HEK293 (cell line): ENCODE data around the gene CDK16.

ENCODE experiments used
- BCL11B ChIP-seq: fragments of 450-650 bp; formaldehyde crosslinking; IDR thresholded peaks from 2 replicates; pipeline ENCODE4 v1.5.1; 2016; ENCODE audit warnings: low read depth, missing biosample characterization, missing genetic modification characterization
- GLI2 ChIP-seq: fragments of 450-650 bp; formaldehyde crosslinking; IDR thresholded peaks from 2 replicates; pipeline ENCODE4; 2017; ENCODE audit warnings: missing biosample characterization, missing genetic modification characterization, low read depth, borderline replicate concordance
- GLI4 ChIP-seq: fragments of 450-650 bp; formaldehyde crosslinking; IDR thresholded peaks from 2 replicates; pipeline ENCODE4 v1.5.1; 2016; ENCODE audit warnings: missing biosample characterization, missing genetic modification characterization
- KLF1 ChIP-seq: fragments of 450-650 bp; formaldehyde crosslinking; IDR thresholded peaks from 2 replicates; pipeline ENCODE4 v1.5.1; 2016; ENCODE audit warnings: missing biosample characterization, missing genetic modification characterization
- KLF10 ChIP-seq: fragments of 450-650 bp; IDR thresholded peaks from 2 replicates; pipeline ENCODE4 v1.5.1; 2018; ENCODE audit warnings: missing biosample characterization, mild to moderate bottlenecking, missing genetic modification characterization
- OVOL3 ChIP-seq: fragments of 450-650 bp; formaldehyde crosslinking; IDR thresholded peaks from 2 replicates; pipeline ENCODE4 v1.5.1; 2016; ENCODE audit warnings: missing biosample characterization, missing genetic modification characterization
- RBAK ChIP-seq: fragments of 450-650 bp; formaldehyde crosslinking; IDR thresholded peaks from 2 replicates; pipeline ENCODE4 v1.5.1; 2016; ENCODE audit warnings: missing biosample characterization, missing genetic modification characterization
- SCRT1 ChIP-seq: fragments of 450-650 bp; formaldehyde crosslinking; IDR thresholded peaks from 2 replicates; pipeline ENCODE4 v1.5.1; 2016; ENCODE audit warnings: missing biosample characterization, missing genetic modification characterization, borderline replicate concordance
- SP2 ChIP-seq: fragments of 450-650 bp; formaldehyde crosslinking; IDR thresholded peaks from 2 replicates; pipeline ENCODE4 v1.5.1; 2016; ENCODE audit warnings: missing biosample characterization, missing genetic modification characterization
- SP3 ChIP-seq: fragments of 450-650 bp; formaldehyde crosslinking; IDR thresholded peaks from 2 replicates; pipeline ENCODE4 v1.5.1; 2016; ENCODE audit warnings: missing biosample characterization, missing genetic modification characterization
- TRIM28 ChIP-seq: IDR thresholded peaks from 2 replicates; pipeline ENCODE4 v1.6.1; 2011; ENCODE audit warnings: low read length, control low read depth, borderline replicate concordance
- ZBTB21 ChIP-seq: fragments of 450-650 bp; formaldehyde crosslinking; IDR thresholded peaks from 2 replicates; pipeline ENCODE4 v1.5.1; 2017; ENCODE audit warnings: missing biosample characterization, missing genetic modification characterization
- ZFHX2 ChIP-seq: fragments of 450-650 bp; formaldehyde crosslinking; conservative IDR thresholded peaks from 2 replicates; pipeline ENCODE4 v1.5.1; 2016; ENCODE audit warnings: missing biosample characterization, missing genetic modification characterization
- ZNF133 ChIP-seq: fragments of 450-650 bp; formaldehyde crosslinking; IDR thresholded peaks from 2 replicates; pipeline ENCODE4 v1.5.1; 2016; ENCODE audit warnings: missing biosample characterization, missing genetic modification characterization
- ZNF174 ChIP-seq: fragments of 450-650 bp; formaldehyde crosslinking; IDR thresholded peaks from 2 replicates; pipeline ENCODE4 v1.5.0; 2017; ENCODE audit warnings: missing biosample characterization, mild to moderate bottlenecking, missing genetic modification characterization
- ZNF175 ChIP-seq: fragments of 450-650 bp; formaldehyde crosslinking; IDR thresholded peaks from 2 replicates; pipeline ENCODE4 v1.5.1; 2016; ENCODE audit warnings: missing biosample characterization, missing genetic modification characterization
- ZNF211 ChIP-seq: fragments of 450-650 bp; formaldehyde crosslinking; IDR thresholded peaks from 2 replicates; pipeline ENCODE4 v1.5.1; 2016; ENCODE audit warnings: low read depth, missing biosample characterization, missing genetic modification characterization
- ZNF223 ChIP-seq: fragments of 450-650 bp; formaldehyde crosslinking; IDR thresholded peaks from 2 replicates; pipeline ENCODE4 v1.5.1; 2016; ENCODE audit warnings: missing biosample characterization, missing genetic modification characterization
- ZNF23 ChIP-seq: fragments of 450-650 bp; formaldehyde crosslinking; IDR thresholded peaks from 2 replicates; pipeline ENCODE4 v1.5.1; 2016; ENCODE audit warnings: missing biosample characterization, missing genetic modification characterization, borderline replicate concordance
- ZNF239 ChIP-seq: fragments of 450-650 bp; formaldehyde crosslinking; IDR thresholded peaks from 2 replicates; pipeline ENCODE4 v1.5.1; 2016; ENCODE audit warnings: missing biosample characterization, missing genetic modification characterization
- ZNF24 ChIP-seq: fragments of 450-650 bp; formaldehyde crosslinking; IDR thresholded peaks from 2 replicates; pipeline ENCODE4 v1.5.1; 2016; ENCODE audit warnings: missing biosample characterization, missing genetic modification characterization
- ZNF311 ChIP-seq: fragments of 450-650 bp; formaldehyde crosslinking; IDR thresholded peaks from 2 replicates; pipeline ENCODE4 v1.5.1; 2017; ENCODE audit warnings: missing biosample characterization, missing genetic modification characterization, borderline replicate concordance
- ZNF394 ChIP-seq: fragments of 450-650 bp; formaldehyde crosslinking; IDR thresholded peaks from 2 replicates; pipeline ENCODE4 v1.5.1; 2016; ENCODE audit warnings: missing biosample characterization, missing genetic modification characterization, mild to moderate bottlenecking, moderate library complexity, borderline replicate concordance
- ZNF48 ChIP-seq: fragments of 450-650 bp; formaldehyde crosslinking; IDR thresholded peaks from 2 replicates; pipeline ENCODE4 v1.5.1; 2016; ENCODE audit warnings: missing biosample characterization, missing genetic modification characterization
- ZNF501 ChIP-seq: fragments of 450-650 bp; formaldehyde crosslinking; IDR thresholded peaks from 2 replicates; pipeline ENCODE4 v1.5.1; 2016; ENCODE audit warnings: missing biosample characterization, missing genetic modification characterization
- ZNF596 ChIP-seq: fragments of 450-650 bp; IDR thresholded peaks from 2 replicates; pipeline ENCODE4 v1.5.0; 2018; ENCODE audit warnings: missing biosample characterization, mild to moderate bottlenecking, missing genetic modification characterization, moderate library complexity
- ZNF658 ChIP-seq: fragments of 450-650 bp; formaldehyde crosslinking; IDR thresholded peaks from 2 replicates; pipeline ENCODE4; 2016; ENCODE audit warnings: missing biosample characterization, missing genetic modification characterization
- ZNF677 ChIP-seq: fragments of 450-650 bp; IDR thresholded peaks from 2 replicates; pipeline ENCODE4 v1.5.0; 2018; ENCODE audit warnings: missing biosample characterization, mild to moderate bottlenecking, missing genetic modification characterization, moderate library complexity
- ZNF791 ChIP-seq: fragments of 450-650 bp; formaldehyde crosslinking; IDR thresholded peaks from 2 replicates; pipeline ENCODE4 v1.5.1; 2016; ENCODE audit warnings: missing biosample characterization, missing genetic modification characterization
- ZNF837 ChIP-seq: fragments of 450-650 bp; formaldehyde crosslinking; IDR thresholded peaks from 2 replicates; pipeline ENCODE4 v1.5.1; 2016; ENCODE audit warnings: missing biosample characterization, missing genetic modification characterization
- TF ChIP-seq, protein P1 (sequence below): fragments of 450-650 bp; formaldehyde crosslinking; IDR thresholded peaks from 2 replicates; pipeline ENCODE4 v1.5.0; 2017; ENCODE audit warnings: missing biosample characterization, missing genetic modification characterization, borderline replicate concordance
- TF ChIP-seq, protein P2 (sequence below): fragments of 450-650 bp; formaldehyde crosslinking; IDR thresholded peaks from 2 replicates; pipeline ENCODE4 v1.5.1; 2017; ENCODE audit warnings: missing biosample characterization, missing genetic modification characterization
- TF ChIP-seq, protein P3 (sequence below): fragments of 450-650 bp; formaldehyde crosslinking; IDR thresholded peaks from 2 replicates; pipeline ENCODE4; 2016; ENCODE audit warnings: missing biosample characterization, missing genetic modification characterization
- TF ChIP-seq, protein P4 (sequence below): sonication (generic); formaldehyde crosslinking; IDR thresholded peaks from 2 replicates; pipeline ENCODE4 v1.8.1; 2022; ENCODE audit warnings: mild to moderate bottlenecking, moderate library complexity, missing genetic modification reagents
- TF ChIP-seq, protein P5 (sequence below): fragments of 450-650 bp; formaldehyde crosslinking; IDR thresholded peaks from 2 replicates; pipeline ENCODE4 v1.5.1; 2016; ENCODE audit warnings: missing biosample characterization, missing genetic modification characterization

CDK16 gene

DNA sequence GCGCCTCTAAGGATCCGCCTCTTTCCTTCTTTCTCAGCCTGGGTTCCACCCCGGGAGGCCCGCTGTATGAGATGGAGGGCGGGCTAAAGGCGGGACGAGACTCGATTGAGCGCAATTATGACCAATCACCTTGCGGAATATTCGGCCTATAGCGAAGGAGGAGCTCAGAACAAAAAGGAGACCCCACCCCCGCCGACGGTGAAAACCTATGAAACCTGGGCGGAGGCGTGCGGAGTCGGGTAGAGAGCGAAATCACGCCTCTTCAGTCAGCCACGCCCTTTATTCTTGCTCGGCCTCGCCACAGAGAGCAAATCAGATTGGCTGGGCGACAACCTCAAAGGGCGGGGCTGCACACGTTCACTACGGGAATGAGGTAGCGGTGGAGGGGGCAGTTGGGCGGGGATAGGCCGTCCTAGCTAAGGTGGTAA lies 615 bp upstream of the CDK16 start (continued):
- TF ChIP-seq, protein P1, sequence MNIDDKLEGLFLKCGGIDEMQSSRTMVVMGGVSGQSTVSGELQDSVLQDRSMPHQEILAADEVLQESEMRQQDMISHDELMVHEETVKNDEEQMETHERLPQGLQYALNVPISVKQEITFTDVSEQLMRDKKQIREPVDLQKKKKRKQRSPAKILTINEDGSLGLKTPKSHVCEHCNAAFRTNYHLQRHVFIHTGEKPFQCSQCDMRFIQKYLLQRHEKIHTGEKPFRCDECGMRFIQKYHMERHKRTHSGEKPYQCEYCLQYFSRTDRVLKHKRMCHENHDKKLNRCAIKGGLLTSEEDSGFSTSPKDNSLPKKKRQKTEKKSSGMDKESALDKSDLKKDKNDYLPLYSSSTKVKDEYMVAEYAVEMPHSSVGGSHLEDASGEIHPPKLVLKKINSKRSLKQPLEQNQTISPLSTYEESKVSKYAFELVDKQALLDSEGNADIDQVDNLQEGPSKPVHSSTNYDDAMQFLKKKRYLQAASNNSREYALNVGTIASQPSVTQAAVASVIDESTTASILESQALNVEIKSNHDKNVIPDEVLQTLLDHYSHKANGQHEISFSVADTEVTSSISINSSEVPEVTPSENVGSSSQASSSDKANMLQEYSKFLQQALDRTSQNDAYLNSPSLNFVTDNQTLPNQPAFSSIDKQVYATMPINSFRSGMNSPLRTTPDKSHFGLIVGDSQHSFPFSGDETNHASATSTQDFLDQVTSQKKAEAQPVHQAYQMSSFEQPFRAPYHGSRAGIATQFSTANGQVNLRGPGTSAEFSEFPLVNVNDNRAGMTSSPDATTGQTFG (tag by site-specific recombination), result no peak
- TF ChIP-seq ZNF837 (tag by site-specific recombination) (no peak), ZNF658 (tag by site-specific recombination) (no peak), SP3 (peak; percentile 93), ZNF596 (tag by site-specific recombination) (no peak), ZNF677 (tag by site-specific recombination) (no peak), ZNF133 (no peak), ZNF501 (tag by site-specific recombination) (no peak), OVOL3 (no peak), ZNF791 (tag by site-specific recombination) (no peak), ZBTB21 (no peak), KLF1 (tag by site-specific recombination) (peak; percentile 87), ZNF24 (tag by site-specific recombination) (no peak), ZNF174 (tag by site-specific recombination) (no peak), TRIM28 (0 out of 2 replicates have a peak, but pooled peaks have one; percentile 16), ZNF211 (tag by site-specific recombination) (no peak), ZNF223 (tag by site-specific recombination) (no peak), BCL11B (no peak), RBAK (tag by site-specific recombination) (no peak), GLI2 (tag by site-specific recombination) (no peak), SCRT1 (tag by site-specific recombination) (no peak), KLF10 (no peak), ZNF23 (tag by site-specific recombination) (no peak), ZNF394 (tag by site-specific recombination) (no peak), GLI4 (no peak), ZNF311 (tag by site-specific recombination) (no peak), ZNF48 (tag by site-specific recombination) (no peak), SP2 (tag by site-specific recombination) (peak; percentile 93), ZFHX2 (tag by site-specific recombination) (peak; percentile 64), ZNF175 (no peak), ZNF239 (tag by site-specific recombination) (no peak)
- TF ChIP-seq, protein P2, sequence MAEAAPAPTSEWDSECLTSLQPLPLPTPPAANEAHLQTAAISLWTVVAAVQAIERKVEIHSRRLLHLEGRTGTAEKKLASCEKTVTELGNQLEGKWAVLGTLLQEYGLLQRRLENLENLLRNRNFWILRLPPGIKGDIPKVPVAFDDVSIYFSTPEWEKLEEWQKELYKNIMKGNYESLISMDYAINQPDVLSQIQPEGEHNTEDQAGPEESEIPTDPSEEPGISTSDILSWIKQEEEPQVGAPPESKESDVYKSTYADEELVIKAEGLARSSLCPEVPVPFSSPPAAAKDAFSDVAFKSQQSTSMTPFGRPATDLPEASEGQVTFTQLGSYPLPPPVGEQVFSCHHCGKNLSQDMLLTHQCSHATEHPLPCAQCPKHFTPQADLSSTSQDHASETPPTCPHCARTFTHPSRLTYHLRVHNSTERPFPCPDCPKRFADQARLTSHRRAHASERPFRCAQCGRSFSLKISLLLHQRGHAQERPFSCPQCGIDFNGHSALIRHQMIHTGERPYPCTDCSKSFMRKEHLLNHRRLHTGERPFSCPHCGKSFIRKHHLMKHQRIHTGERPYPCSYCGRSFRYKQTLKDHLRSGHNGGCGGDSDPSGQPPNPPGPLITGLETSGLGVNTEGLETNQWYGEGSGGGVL (tag by site-specific recombination), result no peak
- TF ChIP-seq, protein P3, sequence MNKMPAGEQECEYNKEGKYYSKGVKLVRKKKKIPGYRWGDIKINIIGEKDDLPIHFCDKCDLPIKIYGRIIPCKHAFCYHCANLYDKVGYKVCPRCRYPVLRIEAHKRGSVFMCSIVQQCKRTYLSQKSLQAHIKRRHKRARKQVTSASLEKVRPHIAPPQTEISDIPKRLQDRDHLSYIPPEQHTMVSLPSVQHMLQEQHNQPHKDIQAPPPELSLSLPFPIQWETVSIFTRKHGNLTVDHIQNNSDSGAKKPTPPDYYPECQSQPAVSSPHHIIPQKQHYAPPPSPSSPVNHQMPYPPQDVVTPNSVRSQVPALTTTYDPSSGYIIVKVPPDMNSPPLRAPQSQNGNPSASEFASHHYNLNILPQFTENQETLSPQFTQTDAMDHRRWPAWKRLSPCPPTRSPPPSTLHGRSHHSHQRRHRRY (tag by site-specific recombination), result no peak
- TF ChIP-seq, protein P4, sequence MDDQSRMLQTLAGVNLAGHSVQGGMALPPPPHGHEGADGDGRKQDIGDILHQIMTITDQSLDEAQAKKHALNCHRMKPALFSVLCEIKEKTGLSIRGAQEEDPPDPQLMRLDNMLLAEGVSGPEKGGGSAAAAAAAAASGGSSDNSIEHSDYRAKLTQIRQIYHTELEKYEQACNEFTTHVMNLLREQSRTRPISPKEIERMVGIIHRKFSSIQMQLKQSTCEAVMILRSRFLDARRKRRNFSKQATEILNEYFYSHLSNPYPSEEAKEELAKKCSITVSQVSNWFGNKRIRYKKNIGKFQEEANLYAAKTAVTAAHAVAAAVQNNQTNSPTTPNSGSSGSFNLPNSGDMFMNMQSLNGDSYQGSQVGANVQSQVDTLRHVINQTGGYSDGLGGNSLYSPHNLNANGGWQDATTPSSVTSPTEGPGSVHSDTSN (CRISPR knock-in tag), result no peak
- TF ChIP-seq, protein P5, sequence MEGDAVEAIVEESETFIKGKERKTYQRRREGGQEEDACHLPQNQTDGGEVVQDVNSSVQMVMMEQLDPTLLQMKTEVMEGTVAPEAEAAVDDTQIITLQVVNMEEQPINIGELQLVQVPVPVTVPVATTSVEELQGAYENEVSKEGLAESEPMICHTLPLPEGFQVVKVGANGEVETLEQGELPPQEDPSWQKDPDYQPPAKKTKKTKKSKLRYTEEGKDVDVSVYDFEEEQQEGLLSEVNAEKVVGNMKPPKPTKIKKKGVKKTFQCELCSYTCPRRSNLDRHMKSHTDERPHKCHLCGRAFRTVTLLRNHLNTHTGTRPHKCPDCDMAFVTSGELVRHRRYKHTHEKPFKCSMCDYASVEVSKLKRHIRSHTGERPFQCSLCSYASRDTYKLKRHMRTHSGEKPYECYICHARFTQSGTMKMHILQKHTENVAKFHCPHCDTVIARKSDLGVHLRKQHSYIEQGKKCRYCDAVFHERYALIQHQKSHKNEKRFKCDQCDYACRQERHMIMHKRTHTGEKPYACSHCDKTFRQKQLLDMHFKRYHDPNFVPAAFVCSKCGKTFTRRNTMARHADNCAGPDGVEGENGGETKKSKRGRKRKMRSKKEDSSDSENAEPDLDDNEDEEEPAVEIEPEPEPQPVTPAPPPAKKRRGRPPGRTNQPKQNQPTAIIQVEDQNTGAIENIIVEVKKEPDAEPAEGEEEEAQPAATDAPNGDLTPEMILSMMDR (tag by site-specific recombination), result no peak
